Stimulated activated CD4-positive, alpha-beta T cell treated with anti-CD3 and anti-CD28 coated beads, Interleukin-15, amount 100 ng/mL, for 1 hour (primary cell): ENCODE results near the gene UBTFL1.
"Not testable (repeated sequence)": the region's sequence is repeated elsewhere in the genome, so short reads cannot be mapped to it uniquely, and the experiment has no call there.

ENCODE experiments used
- DNase-seq, 2 donors: peaks; one replicate each; pipeline ENCODE4 v3.0.0-alpha.2; 2020; ENCODE audit warnings: low read depth in 1 of 2, low spot score in 1 of 2

UBTFL1 gene

GRCh38 chr11:90085650-90086049 is at the start of gene UBTFL1:
UBTFL1 (plus strand) TSS chr11:90085950; CDS start chr11:90085950, 0 bp downstream.
- not testable (repeated sequence) for DNase-seq

- DNase-seq, result not testable (repeated sequence)
Observed at GRCh38 chr11:90051591-90052209, 34.0 kb upstream of the UBTFL1 start.

GRCh38 chr11:90052311-90052710 is 33.4 kb upstream of the UBTFL1 start:
- DNase-seq, result not testable (repeated sequence)

- not testable (repeated sequence) for DNase-seq
Observed at GRCh38 chr11:90053545-90053944, 32.2 kb upstream of the UBTFL1 start.

GRCh38 chr11:90088731-90089130 is 3.0 kb downstream of the UBTFL1 start:
- not testable (repeated sequence) for DNase-seq

GRCh38 chr11:90095230-90095924 is 9.6 kb downstream of the UBTFL1 start:
- not testable (repeated sequence) for DNase-seq

GRCh38 chr11:90098261-90098660 is 12.5 kb downstream of the UBTFL1 start:
- DNase-seq, result not testable (repeated sequence)

GRCh38 chr11:90100431-90100830 is 14.7 kb downstream of the UBTFL1 start:
- no peak for DNase-seq

- DNase-seq, result no peak
Observed at GRCh38 chr11:90113541-90113940, 27.8 kb downstream of the UBTFL1 start.

GRCh38 chr11:90120191-90120590 is 34.4 kb downstream of the UBTFL1 start:
- DNase-seq, result no peak

GRCh38 chr11:90124371-90124770 is 38.6 kb downstream of the UBTFL1 start:
- no peak for DNase-seq

GRCh38 chr11:90124946-90125345 is 39.2 kb downstream of the UBTFL1 start:
- no peak for DNase-seq

GRCh38 chr11:90133560-90134477 is 48.1 kb downstream of the UBTFL1 start:
- DNase-seq, result no peak

- no peak for DNase-seq
Observed at GRCh38 chr11:90134478-90135003, 48.8 kb downstream of the UBTFL1 start, which contains the start of gene NAALAD2. NAALAD2 (plus strand) TSS chr11:90134663; CDS start chr11:90134759, 96 bp downstream.

- DNase-seq, result no peak
Observed at GRCh38 chr11:90135016-90135415, 49.3 kb downstream of the UBTFL1 start.
